Prostate gland (tissue), 2 donors: ENCODE measurements around the gene CACNA1E. TPM values are rescaled to one million over a fixed set of nuclear protein-coding genes. Genes with fewer than 3 reads are reported as not detected.
A peak's percentile ranks its signal among the peaks of the same experiment; 100 is the strongest.

Experiments used
- DNase-seq: peaks from one replicate; pipeline ENCODE4 v3.0.0-alpha.2; 2019; ENCODE audit warnings: low spot score
- H3K27ac ChIP-seq, 2 donors: fragments of 200-600 bp; sonication (generic); 2 replicates each; pipeline ENCODE4 v1.5.1; 2017 to 2019
- H3K27me3 ChIP-seq: fragments of 200-600 bp; sonication (generic); replicated peaks from 2 replicates; pipeline ENCODE4 v1.5.1; 2019; ENCODE audit not compliant: insufficient read depth
- H3K36me3 ChIP-seq, 2 donors: fragments of 200-600 bp; sonication (generic); 1 replicate in 1 of 2; 2 replicates in 1 of 2; pipeline versions ENCODE4 v1.5.1 to v1.8.1; 2017 to 2019
- H3K4me1 ChIP-seq: fragments of 200-600 bp; sonication (generic); replicated peaks from 2 replicates; pipeline ENCODE4 v1.5.1; 2019
- H3K4me3 ChIP-seq, 2 donors: fragments of 200-600 bp; sonication (generic); 2 replicates each; pipeline ENCODE4 v1.5.1; 2017 to 2019
- H3K9me3 ChIP-seq: fragments of 200-600 bp; sonication (generic); 2 replicates; pipeline ENCODE4 v1.5.1; 2017
- CTCF ChIP-seq, 4 experiments: fragments of 200-600 bp in 2 of 4; fragments of 450-650 bp in 2 of 4; sonication (generic) in 2 of 4; IDR thresholded peaks; 1 replicate in 3 of 4; 2 replicates in 1 of 4; pipeline ENCODE4 v1.5.1; 2016 to 2019; ENCODE audit warnings: antibody characterized with exemption in 4 of 4, mild to moderate bottlenecking in 2 of 4, moderate library complexity in 2 of 4
- POLR2A ChIP-seq: fragments of 450-650 bp; IDR thresholded peaks from one replicate; pipeline ENCODE4 v1.6.1; 2016; ENCODE audit warnings: antibody characterized with exemption, mild to moderate bottlenecking
- POLR2AphosphoS5 ChIP-seq: sonication (generic); formaldehyde crosslinking; IDR thresholded peaks from one replicate; pipeline ENCODE4 v1.6.1; 2017; ENCODE audit warnings: antibody characterized with exemption
- WGBS: methylation state at CpG from one replicate; pipeline ENCODE4 v1.1.5; 2018; 5-methylcytosine and 5-hydroxymethylcytosine counted together
- intact Hi-C: fragments of 100-400 bp; cut with DNase I; formaldehyde crosslinking; loops from one replicate; pipeline ENCODE4 v1.14.2; 2022
- total RNA-seq, 2 donors: library from RNA; depleted of rRNA; stranded (reverse); fragments of >200 nt; gene quantifications; one replicate each; pipeline ENCODE4 v1.1.0, GENCODE V29; 2016

CACNA1E gene
- total RNA-seq, 2 donors from 2014 or later = 4.1 TPM; not detected in 1

GRCh38 chr1:181737056-181737455 lies 253.7 kb downstream of the CACNA1E start:
- Histone ChIP-seq H3K4me3 (no peak overlapping the region), H3K27ac (no peak overlapping the region), H3K27me3 (no peaks in the 10 kb centered on the region), H3K9me3 (no peaks in the 10 kb centered on the region), H3K36me3 (no peaks in the 10 kb centered on the region), H3K4me1 (no peaks in the 10 kb centered on the region)
- 64% methylated on average over 5 of the region's 5 CpGs for WGBS
- intact Hi-C loops = no loop called here
- TF ChIP-seq POLR2A (no peak), CTCF (IDR thresholded peaks at IDR 0.05) (peak in 1 of 4 experiments; percentile 24)
- DNase-seq = no peak

GRCh38 chr1:181739214-181739613 lies 255.9 kb downstream of the CACNA1E start:
- Histone ChIP-seq H3K9me3 (no peaks in the 10 kb centered on the region), H3K4me1 (no peaks in the 10 kb centered on the region), H3K27ac (no peak overlapping the region), H3K4me3 (no peak overlapping the region), H3K36me3 (no peaks in the 10 kb centered on the region), H3K27me3 (no peaks in the 10 kb centered on the region)
- intact Hi-C loops = no loop called here
- no peak for TF ChIP-seq POLR2A
- no peak for TF ChIP-seq CTCF (IDR thresholded peaks at IDR 0.05)
- no peak for TF ChIP-seq POLR2AphosphoS5
- 83% methylated on average over 9 of the region's 9 CpGs for WGBS
- no peak for DNase-seq

GRCh38 chr1:181742426-181742825 lies 259.1 kb downstream of the CACNA1E start:
- 38% methylated on average over 4 of the region's 4 CpGs for WGBS
- DNase-seq = no peak

GRCh38 chr1:181743878-181744312 lies 260.6 kb downstream of the CACNA1E start:
- H3K4me1 ChIP-seq = no peaks in the 10 kb centered on the region
- 55% methylated on average over 6 of the region's 6 CpGs for WGBS
- no peaks in the 10 kb centered on the region for H3K9me3 ChIP-seq
- H3K27ac ChIP-seq = no peak overlapping the region
- intact Hi-C loops = no loop called here
- no peak overlapping the region for H3K4me3 ChIP-seq
- DNase-seq = no peak
- H3K36me3 ChIP-seq = no peaks in the 10 kb centered on the region
- H3K27me3 ChIP-seq = no peaks in the 10 kb centered on the region
- no peak for TF ChIP-seq POLR2AphosphoS5
- TF ChIP-seq POLR2A = no peak
- no peak for TF ChIP-seq CTCF (IDR thresholded peaks at IDR 0.05)

More at GRCh38 chr1:181742426-181742825, 259.1 kb downstream of the CACNA1E start:
- no peaks in the 10 kb centered on the region for H3K9me3 ChIP-seq
- H3K27me3 ChIP-seq = no peaks in the 10 kb centered on the region
- H3K27ac ChIP-seq = no peak overlapping the region
- no peak for TF ChIP-seq POLR2A
- no peak for TF ChIP-seq CTCF (IDR thresholded peaks at IDR 0.05)
- TF ChIP-seq POLR2AphosphoS5 = no peak
- no peak overlapping the region for H3K4me3 ChIP-seq
- H3K4me1 ChIP-seq = no peaks in the 10 kb centered on the region
- intact Hi-C loops = no loop called here
- no peaks in the 10 kb centered on the region for H3K36me3 ChIP-seq

GRCh38 chr1:181746224-181746623 lies 262.9 kb downstream of the CACNA1E start:
- H3K36me3 ChIP-seq = no peaks in the 10 kb centered on the region

More at GRCh38 chr1:181746224-181746623, 262.9 kb downstream of the CACNA1E start:
- Histone ChIP-seq H3K9me3 (no peaks in the 10 kb centered on the region), H3K4me1 (no peaks in the 10 kb centered on the region), H3K27me3 (no peaks in the 10 kb centered on the region), H3K4me3 (no peak overlapping the region), H3K27ac (no peak overlapping the region)
- 69% methylated on average over 2 of the region's 2 CpGs for WGBS
- intact Hi-C loops = no loop called here
- no peak for TF ChIP-seq POLR2AphosphoS5
- TF ChIP-seq POLR2A = no peak
- TF ChIP-seq CTCF (IDR thresholded peaks at IDR 0.05) = no peak
- DNase-seq = no peak
